A549 (cell line): ENCODE measurements around the gene MVB12B.

Source experiments
- CTCF ChIP-seq: fragments of >200 bp; sonication (Bioruptor Twin); formaldehyde crosslinking; IDR thresholded peaks from 3 replicates; pipeline ENCODE4 v1.5.1; 2016
- PHF8 ChIP-seq: fragments of 200-600 bp; sonication (generic); IDR thresholded peaks from 2 replicates; pipeline ENCODE4 v1.6.1; 2016; ENCODE audit warnings: low read depth, mild to moderate bottlenecking, antibody characterized with exemption, moderate library complexity, borderline replicate concordance

GRCh38 chr9:126374366-126374781 is 47.7 kb downstream of the MVB12B start:
- TF ChIP-seq PHF8 (no peak), CTCF (no peak)
